GM10266 (cell line): ENCODE measurements around the gene PSMC3IP.
"Not testable (repeated sequence)": the region's sequence is repeated elsewhere in the genome, so short reads cannot be mapped to it uniquely, and the experiment has no call there.

Source experiments
- DNase-seq: peaks from one replicate; pipeline ENCODE4 v3.0.0; 2012; ENCODE audit errors: extremely low spot score
- CTCF ChIP-seq: IDR thresholded peaks from 2 replicates; pipeline ENCODE4 v1.5.1; 2012; ENCODE audit warnings: mild to moderate bottlenecking, low read depth; ENCODE audit not compliant: control insufficient read depth, insufficient read depth; ENCODE audit errors: missing control alignments

Gene PSMC3IP

GRCh38 chr17:42577532-42578281 is at the start of gene PSMC3IP:
Gene PSMC3IP, minus strand, starts transcription at chr17:42577729. Its CDS starts 43 bp downstream, at chr17:42577686.
- peak; percentile 33 for TF ChIP-seq CTCF
- DNase-seq = peak; percentile 95

- DNase-seq = no peak
- TF ChIP-seq CTCF = no peak
Observed at GRCh38 chr17:42623732-42624596, 46.4 kb upstream of the PSMC3IP start.

GRCh38 chr17:42623271-42623670 is 45.7 kb upstream of the PSMC3IP start:
- DNase-seq = no peak
- TF ChIP-seq CTCF = no peak

GRCh38 chr17:42621987-42622386 is 44.5 kb upstream of the PSMC3IP start:
- DNase-seq = not testable (repeated sequence)

GRCh38 chr17:42618442-42619150 is 41.1 kb upstream of the PSMC3IP start:
- peak; percentile 73 for DNase-seq
- peak; percentile 51 for TF ChIP-seq CTCF

- no peak for TF ChIP-seq CTCF
- peak; percentile 29 for DNase-seq
Observed at GRCh38 chr17:42617956-42618431, 40.5 kb upstream of the PSMC3IP start.

- no peak for TF ChIP-seq CTCF
- no peak for DNase-seq
Observed at GRCh38 chr17:42613699-42614295, 36.3 kb upstream of the PSMC3IP start.
